ENCODE measurements around the gene ANGPTL1. TPM values are rescaled to one million over a fixed set of nuclear protein-coding genes. Genes with fewer than 3 reads are reported as not detected.

ANGPTL1 gene
- total and polyA plus RNA-seq, 2 donors (not counting 1 experiment from before 2014, with no cell fraction given): 1.5 to 4.1 TPM

GRCh38 chr1:178918308-178918707, 47.4 kb upstream of the ANGPTL1 start:
- H3K4me1 ChIP-seq (ENCODE audit: control insufficient read depth, extremely low read depth, insufficient read depth, low read length): no peaks in the 10 kb centered on the region
- H3K36me3 ChIP-seq (ENCODE audit: control insufficient read depth, insufficient read depth, low read length): no peaks in the 10 kb centered on the region
- no peaks in the 10 kb centered on the region for H3K9me3 ChIP-seq (ENCODE audit: control insufficient read depth, insufficient read depth, low read depth, low read length)
- no peaks in the 10 kb centered on the region for H4K20me1 ChIP-seq (ENCODE audit: control insufficient read depth, extremely low read depth, insufficient read depth, low read length)
- DNase-seq (ENCODE audit: low read depth in 2 of 2): no peak
- no peaks in the 10 kb centered on the region for H3K27me3 ChIP-seq (ENCODE audit: control insufficient read depth, insufficient read depth, low read length)
- H3K27ac ChIP-seq (ENCODE audit: insufficient read depth, low read length): no peak overlapping the region
- no peak overlapping the region for H3K4me3 ChIP-seq (replicated peaks in 1 of 4; ENCODE audit: control extremely low read depth in 1 of 4, insufficient read depth in 1 of 4, low read depth in 3 of 4, low read length in 4 of 4)
- H3K9ac ChIP-seq (ENCODE audit: insufficient read depth, low read length): no peak overlapping the region
- H3K4me2 ChIP-seq (ENCODE audit: extremely low read depth, insufficient read depth, low read length): no peak overlapping the region
- TF ChIP-seq CTCF (conservative IDR thresholded peaks at IDR 0.05 in 1 of 2, IDR thresholded peaks at IDR 0.05 in 1 of 2; ENCODE audit: low read depth in 1 of 2, low read length in 2 of 2) (no peak), EZH2 (IDR thresholded peaks at IDR 0.05; ENCODE audit: low read length, missing control alignments) (no peak)
- H2AFZ ChIP-seq (ENCODE audit: low read length): no peak overlapping the region
- no peaks in the 10 kb centered on the region for H3K79me2 ChIP-seq (ENCODE audit: control insufficient read depth, insufficient read depth, low read length)

GRCh38 chr1:178916448-178917174, 45.7 kb upstream of the ANGPTL1 start:
- no peak overlapping the region for H3K27ac ChIP-seq (ENCODE audit: insufficient read depth, low read length)
- H3K27me3 ChIP-seq (ENCODE audit: control insufficient read depth, insufficient read depth, low read length): no peaks in the 10 kb centered on the region
- H2AFZ ChIP-seq (ENCODE audit: low read length): no peak overlapping the region
- TF ChIP-seq EZH2 (IDR thresholded peaks at IDR 0.05; ENCODE audit: low read length, missing control alignments) (no peak), CTCF (conservative IDR thresholded peaks at IDR 0.05 in 1 of 2, IDR thresholded peaks at IDR 0.05 in 1 of 2; ENCODE audit: low read depth in 1 of 2, low read length in 2 of 2) (no peak)
- no peaks in the 10 kb centered on the region for H4K20me1 ChIP-seq (ENCODE audit: control insufficient read depth, extremely low read depth, insufficient read depth, low read length)
- no peak overlapping the region for H3K4me3 ChIP-seq (replicated peaks in 1 of 4; ENCODE audit: control extremely low read depth in 1 of 4, insufficient read depth in 1 of 4, low read depth in 3 of 4, low read length in 4 of 4)
- no peaks in the 10 kb centered on the region for H3K36me3 ChIP-seq (ENCODE audit: control insufficient read depth, insufficient read depth, low read length)
- no peak overlapping the region for H3K4me2 ChIP-seq (ENCODE audit: extremely low read depth, insufficient read depth, low read length)
- peak in 1 of 2 donors; percentile 23 for DNase-seq (ENCODE audit: low read depth in 2 of 2)
- no peaks in the 10 kb centered on the region for H3K79me2 ChIP-seq (ENCODE audit: control insufficient read depth, insufficient read depth, low read length)
- no peaks in the 10 kb centered on the region for H3K4me1 ChIP-seq (ENCODE audit: control insufficient read depth, extremely low read depth, insufficient read depth, low read length)
- no peak overlapping the region for H3K9ac ChIP-seq (ENCODE audit: insufficient read depth, low read length)
- H3K9me3 ChIP-seq (ENCODE audit: control insufficient read depth, insufficient read depth, low read depth, low read length): no peaks in the 10 kb centered on the region

- Histone ChIP-seq H3K4me2 (ENCODE audit: extremely low read depth, insufficient read depth, low read length) (no peak overlapping the region), H3K4me3 (replicated peaks in 1 of 4; ENCODE audit: control extremely low read depth in 1 of 4, insufficient read depth in 1 of 4, low read depth in 3 of 4, low read length in 4 of 4) (no peak overlapping the region), H3K27me3 (ENCODE audit: control insufficient read depth, insufficient read depth, low read length) (no peaks in the 10 kb centered on the region), H3K9ac (ENCODE audit: insufficient read depth, low read length) (no peak overlapping the region), H3K79me2 (ENCODE audit: control insufficient read depth, insufficient read depth, low read length) (no peaks in the 10 kb centered on the region), H3K9me3 (ENCODE audit: control insufficient read depth, insufficient read depth, low read depth, low read length) (no peaks in the 10 kb centered on the region), H3K27ac (ENCODE audit: insufficient read depth, low read length) (no peak overlapping the region), H4K20me1 (ENCODE audit: control insufficient read depth, extremely low read depth, insufficient read depth, low read length) (no peaks in the 10 kb centered on the region), H2AFZ (ENCODE audit: low read length) (no peak overlapping the region), H3K36me3 (ENCODE audit: control insufficient read depth, insufficient read depth, low read length) (no peaks in the 10 kb centered on the region), H3K4me1 (ENCODE audit: control insufficient read depth, extremely low read depth, insufficient read depth, low read length) (no peaks in the 10 kb centered on the region)
- DNase-seq (ENCODE audit: low read depth in 2 of 2): no peak
- no peak for TF ChIP-seq EZH2 (IDR thresholded peaks at IDR 0.05; ENCODE audit: low read length, missing control alignments)
- no peak for TF ChIP-seq CTCF (conservative IDR thresholded peaks at IDR 0.05 in 1 of 2, IDR thresholded peaks at IDR 0.05 in 1 of 2; ENCODE audit: low read depth in 1 of 2, low read length in 2 of 2)
Measured at GRCh38 chr1:178912597-178912996, 41.7 kb upstream of the ANGPTL1 start.
